Measurements from ENCODE around the gene PLEKHH3. TPM values are rescaled to one million over a fixed set of nuclear protein-coding genes. Genes with fewer than 3 reads are reported as not detected.

The PLEKHH3 gene
- polyA plus RNA-seq, 1 donor from 2014 or later: 1.1 TPM

Other genes with a start within 250 kb of the PLEKHH3 start
- 17.2 TPM for gene ATP6V0A1, start 218.1 kb downstream of the PLEKHH3 start, polyA plus RNA-seq
- gene NAGLU, start 140.8 kb downstream of the PLEKHH3 start, polyA plus RNA-seq: 14.4 TPM
- 0.39 TPM for gene HSD17B1, start 124.1 kb downstream of the PLEKHH3 start, polyA plus RNA-seq
- gene COASY, start 114.8 kb downstream of the PLEKHH3 start, polyA plus RNA-seq: 64.9 TPM
- 44.8 TPM for gene MLX, start 109.9 kb downstream of the PLEKHH3 start, polyA plus RNA-seq
- 2.9 TPM for gene PSMC3IP, start 99.3 kb downstream of the PLEKHH3 start, polyA plus RNA-seq
- gene RETREG3, start 67.6 kb downstream of the PLEKHH3 start, polyA plus RNA-seq: 105 TPM
- gene TUBG1, start 67.3 kb downstream of the PLEKHH3 start, polyA plus RNA-seq: 11.8 TPM
- gene TUBG2, start 17.7 kb downstream of the PLEKHH3 start, polyA plus RNA-seq: 2.5 TPM
- 2.1 TPM for gene CCR10, start 4.8 kb upstream of the PLEKHH3 start, polyA plus RNA-seq
- gene CNTNAP1, start 5.5 kb upstream of the PLEKHH3 start, polyA plus RNA-seq: 1.1 TPM
- gene EZH1, start 68.0 kb upstream of the PLEKHH3 start, polyA plus RNA-seq: 37.4 TPM
- gene RAMP2, start 84.2 kb upstream of the PLEKHH3 start, polyA plus RNA-seq: not detected
- 45.6 TPM for gene VPS25, start 96.5 kb upstream of the PLEKHH3 start, polyA plus RNA-seq
- not detected for gene WNK4, start 103.6 kb upstream of the PLEKHH3 start, polyA plus RNA-seq
- 117 TPM for gene COA3, start 121.7 kb upstream of the PLEKHH3 start, polyA plus RNA-seq
- 0.41 TPM for gene CNTD1, start 121.9 kb upstream of the PLEKHH3 start, polyA plus RNA-seq
- gene BECN1, start 147.3 kb upstream of the PLEKHH3 start, polyA plus RNA-seq: 136 TPM
- gene PSME3, start 156.4 kb upstream of the PLEKHH3 start, polyA plus RNA-seq: 116 TPM
- gene AOC2, start 167.6 kb upstream of the PLEKHH3 start, polyA plus RNA-seq: not detected
- gene AOC3, start 174.2 kb upstream of the PLEKHH3 start, polyA plus RNA-seq: not detected
- not detected for gene G6PC1, start 223.8 kb upstream of the PLEKHH3 start, polyA plus RNA-seq